GM19468 (cell line): ENCODE results near the gene KLHL10.

Source experiments
- ATAC-seq: cut with Tn5 transposase; IDR thresholded peaks from one replicate; pipeline ENCODE4 v1.9.1; 2021; ENCODE audit warnings: mild to moderate bottlenecking, moderate library complexity, moderate number of reproducible peaks; ENCODE audit not compliant: unreplicated experiment; ENCODE audit errors: extremely low read depth

The KLHL10 gene

GRCh38 chr17:41888332-41888965, 50.8 kb downstream of the KLHL10 start:
- ATAC-seq = no peak

- no peak for ATAC-seq
These were observed 53.8 kb downstream of the KLHL10 start for GRCh38 chr17:41891135-41892020.

- no peak for ATAC-seq
These were observed 54.4 kb downstream of the KLHL10 start for GRCh38 chr17:41892021-41892376.

- ATAC-seq = no peak
These were observed 55.8 kb downstream of the KLHL10 start for GRCh38 chr17:41893384-41893783.

GRCh38 chr17:41894791-41895331, 57.2 kb downstream of the KLHL10 start:
- ATAC-seq = no peak

GRCh38 chr17:41895617-41896016, 58.0 kb downstream of the KLHL10 start:
- no peak for ATAC-seq

GRCh38 chr17:41896726-41897125, 59.1 kb downstream of the KLHL10 start:
- no peak for ATAC-seq
